Keratinocyte (primary cell): ENCODE data around the gene ADCY7. TPM values are rescaled to one million over a fixed set of nuclear protein-coding genes. Genes with fewer than 3 reads are reported as not detected.

Source experiments
- DNase-seq: peaks from one replicate; pipeline ENCODE4 v3.0.0-alpha.2; 2011; ENCODE audit warnings: low read depth, missing footprints, low spot score
- FAIRE-seq: peaks from 2 replicates; lab custom pipeline; 2011; peaks lifted over from hg19 to GRCh38; lab: Jason Lieb, UNC
- H2AFZ ChIP-seq: 2 replicates; pipeline ENCODE4 v1.6.0; 2012; ENCODE audit warnings: low read length, control low read depth, inconsistent platforms; ENCODE audit not compliant: control insufficient read depth
- H3K27ac ChIP-seq: 2 replicates; pipeline ENCODE4 v1.5.1; 2011; ENCODE audit warnings: low read length; ENCODE audit not compliant: control insufficient read depth, insufficient read depth
- H3K27me3 ChIP-seq: 3 replicates; pipeline ENCODE4 v1.6.0; 2011; ENCODE audit warnings: low read length; ENCODE audit not compliant: control insufficient read depth, insufficient read depth; ENCODE audit errors: extremely low read depth
- H3K36me3 ChIP-seq, 2 experiments: 2 replicates in 1 of 2; 3 replicates in 1 of 2; pipeline ENCODE4 v1.5.1; 2011; ENCODE audit warnings: low read length in 2 of 2, mild to moderate bottlenecking in 1 of 2; ENCODE audit not compliant: control insufficient read depth in 2 of 2, insufficient read depth in 2 of 2; ENCODE audit errors: extremely low read depth in 1 of 2
- H3K4me1 ChIP-seq: 3 replicates; pipeline ENCODE4 v1.5.1; 2011; ENCODE audit warnings: low read length; ENCODE audit not compliant: control insufficient read depth, insufficient read depth; ENCODE audit errors: extremely low read depth
- H3K4me2 ChIP-seq: 3 replicates; pipeline ENCODE4 v1.6.0; 2011; ENCODE audit warnings: low read depth, low read length; ENCODE audit not compliant: control insufficient read depth, insufficient read depth; ENCODE audit errors: extremely low read depth
- H3K4me3 ChIP-seq, 3 experiments: fragments of 200-600 bp in 1 of 3; sonication (generic) in 1 of 3; 2 replicates in 2 of 3; 3 replicates in 1 of 3; pipeline ENCODE4 v1.5.1; 2011 to 2016; ENCODE audit warnings: low read length in 3 of 3, mild to moderate bottlenecking in 3 of 3, control low read depth in 2 of 3, inconsistent platforms in 1 of 3, low read depth in 1 of 3, mixed read lengths in 1 of 3, mixed run types in 1 of 3, moderate library complexity in 1 of 3; ENCODE audit not compliant: control insufficient read depth in 2 of 3, insufficient read depth in 2 of 3; ENCODE audit errors: extremely low read depth in 1 of 3
- H3K79me2 ChIP-seq: 2 replicates; pipeline ENCODE4 v1.6.0; 2012; ENCODE audit warnings: low read length; ENCODE audit not compliant: control insufficient read depth, insufficient read depth
- H3K9ac ChIP-seq: 3 replicates; pipeline ENCODE4 v1.6.0; 2011; ENCODE audit warnings: low read length; ENCODE audit not compliant: control insufficient read depth, insufficient read depth; ENCODE audit errors: extremely low read depth
- H3K9me1 ChIP-seq: 3 replicates; pipeline ENCODE4 v1.6.0; 2011; ENCODE audit warnings: low read length; ENCODE audit not compliant: control insufficient read depth, insufficient read depth; ENCODE audit errors: extremely low read depth
- H3K9me3 ChIP-seq: 2 replicates; pipeline ENCODE4 v1.5.1; 2012; ENCODE audit warnings: low read depth, low read length; ENCODE audit not compliant: control insufficient read depth
- H4K20me1 ChIP-seq: 3 replicates; pipeline ENCODE4 v1.6.0; 2011; ENCODE audit warnings: low read length; ENCODE audit not compliant: control insufficient read depth, insufficient read depth; ENCODE audit errors: extremely low read depth
- CTCF ChIP-seq, 3 experiments: IDR thresholded peaks in 1 of 3; conservative IDR thresholded peaks in 1 of 3; optimal IDR thresholded peaks in 1 of 3; 2 replicates in 2 of 3; 3 replicates in 1 of 3; pipeline versions ENCODE3 to v1.5.1; 2011; ENCODE audit warnings: low read length in 3 of 3, mild to moderate bottlenecking in 3 of 3, moderate library complexity in 2 of 3, control low read depth in 1 of 3, inconsistent platforms in 1 of 3; ENCODE audit not compliant: insufficient read depth in 2 of 3; ENCODE audit errors: extremely low read depth in 1 of 3
- EZH2 ChIP-seq: IDR thresholded peaks from one replicate; pipeline ENCODE4 v1.6.1; 2012; ENCODE audit warnings: inconsistent platforms, mild to moderate bottlenecking, low read length, moderate library complexity
- dilution Hi-C: fragments of 300-500 bp; cut with MboI; formaldehyde crosslinking; loops from one replicate; pipeline ENCODE4 v1.7.0; 2020; ENCODE audit warnings: low sequenced_read_pairs; ENCODE audit not compliant: extremely low pct_ligation_motif_present
- polyA plus RNA-seq, 5 experiments: library from polyadenylated mRNA; depleted of rRNA in 3 of 5; stranded (reverse) in 3 of 5; stranded (forward) in 1 of 5; unstranded in 1 of 5; fragments of >200 nt; gene quantifications; 1 replicate in 1 of 5; 2 replicates in 3 of 5; 3 replicates in 1 of 5; pipeline versions ENCODE4 v1.2.1 to v1.2.3, GENCODE V29; 2011 to 2012; ENCODE audit warnings: missing spikeins in 2 of 5, low read depth in 1 of 5, low replicate concordance in 1 of 5

The ADCY7 gene
- polyA plus RNA-seq, 1 donor (not counting 4 experiments of a cell fraction or from before 2014, with no cell fraction given), result 5.1 TPM

DNA sequence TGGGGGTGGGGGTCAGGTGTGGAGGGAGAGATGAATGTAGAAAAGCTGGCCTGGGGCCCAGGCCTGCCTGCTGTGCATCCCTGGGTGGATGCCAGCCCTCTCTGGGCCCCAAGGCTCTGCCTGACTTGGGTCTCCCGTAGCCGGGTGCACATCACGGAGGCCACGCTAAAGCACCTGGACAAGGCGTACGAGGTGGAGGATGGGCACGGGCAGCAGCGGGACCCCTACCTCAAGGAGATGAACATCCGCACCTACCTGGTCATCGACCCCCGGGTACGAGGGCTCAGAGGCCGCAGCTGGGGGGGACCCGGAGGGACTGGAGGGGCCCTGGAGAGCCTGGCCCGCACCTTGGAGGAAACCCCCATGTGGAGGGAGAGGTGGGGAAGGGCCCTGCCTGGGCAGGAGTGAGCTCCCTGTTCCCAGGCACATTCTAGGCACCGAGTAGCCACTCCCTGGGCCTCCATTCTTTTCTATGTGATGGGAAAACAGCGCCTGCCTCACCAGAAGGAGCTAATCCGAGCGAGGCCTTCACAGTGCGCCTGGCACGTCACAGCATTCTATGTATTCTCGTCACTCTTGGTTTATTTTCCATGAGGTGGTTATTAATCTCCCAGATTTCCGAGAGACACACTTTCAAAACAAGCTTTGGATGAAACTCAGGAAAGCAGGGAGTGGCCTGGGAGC, 34.7 kb downstream of the ADCY7 start:
- TF ChIP-seq CTCF (optimal IDR thresholded peaks at IDR 0.05 in 1 of 3, IDR thresholded peaks at IDR 0.05 in 1 of 3, conservative IDR thresholded peaks at IDR 0.05 in 1 of 3; ENCODE audit: extremely low read depth in 1 of 3, insufficient read depth in 2 of 3, low read length in 3 of 3) (no peak), EZH2 (no peak)
- Histone ChIP-seq H3K27ac (no peak overlapping the region), H3K79me2 (no peaks in the 10 kb centered on the region), H3K4me1 (no peaks in the 10 kb centered on the region), H2AFZ (no peak overlapping the region), H4K20me1 (no peaks in the 10 kb centered on the region), H3K27me3 (no peaks in the 10 kb centered on the region), H3K36me3 (peaks cover 0 to 7% of the 10 kb centered on the region in 2 experiments), H3K9me3 (no peaks in the 10 kb centered on the region), H3K9me1 (no peaks in the 10 kb centered on the region), H3K4me3 (no peak overlapping the region), H3K9ac (no peak overlapping the region), H3K4me2 (no peak overlapping the region)
- FAIRE-seq (no peak), DNase-seq (no peak)
- dilution Hi-C loops, result no loop called here

GRCh38 chr16:50301626-50302471, 35.5 kb downstream of the ADCY7 start:
- Histone ChIP-seq H2AFZ (no peak overlapping the region), H3K4me1 (no peaks in the 10 kb centered on the region), H4K20me1 (no peaks in the 10 kb centered on the region), H3K27ac (no peak overlapping the region), H3K9me3 (no peaks in the 10 kb centered on the region), H3K4me3 (no peak overlapping the region), H3K36me3 (peaks cover 0 to 7% of the 10 kb centered on the region in 2 experiments), H3K27me3 (no peaks in the 10 kb centered on the region), H3K79me2 (no peaks in the 10 kb centered on the region), H3K4me2 (no peak overlapping the region), H3K9me1 (no peaks in the 10 kb centered on the region), H3K9ac (no peak overlapping the region)
- dilution Hi-C loops, result no loop called here
- TF ChIP-seq EZH2, result no peak
- no peak for TF ChIP-seq CTCF (optimal IDR thresholded peaks at IDR 0.05 in 1 of 3, IDR thresholded peaks at IDR 0.05 in 1 of 3, conservative IDR thresholded peaks at IDR 0.05 in 1 of 3; ENCODE audit: extremely low read depth in 1 of 3, insufficient read depth in 2 of 3, low read length in 3 of 3)
- FAIRE-seq, result no peak
- DNase-seq, result no peak
